NCI-H1436 treated with DMSO at 0.1 percent for 48 hours (cell line): Measurements from ENCODE around the gene AQP10.
"Not testable (repeated sequence)": the region's sequence is repeated elsewhere in the genome, so short reads cannot be mapped to it uniquely, and the experiment has no call there.

Experiments
- DNase-seq: peaks from one replicate; lab custom pipeline; 2025; lab: John Stamatoyannopoulos, UW

AQP10 gene

GRCh38 chr1:154324241-154324640 lies 3.3 kb downstream of the AQP10 start:
- DNase-seq = no peak

GRCh38 chr1:154324669-154325582 lies 4.0 kb downstream of the AQP10 start, which contains the start of gene ATP8B2:
Gene ATP8B2 (plus strand): TSS chr1:154325525. CDS start chr1:154328142, 2,617 bp downstream.
- peak; percentile 41 for DNase-seq

- DNase-seq = no peak
These were observed 5.0 kb downstream of the AQP10 start for GRCh38 chr1:154325583-154326545.

- no peak for DNase-seq
These were observed 5.9 kb downstream of the AQP10 start for GRCh38 chr1:154326546-154327465.

- DNase-seq = no peak
These were observed 6.8 kb downstream of the AQP10 start for GRCh38 chr1:154327466-154328317.

- DNase-seq = no peak
These were observed 7.6 kb downstream of the AQP10 start for GRCh38 chr1:154328318-154329151.

GRCh38 chr1:154329152-154329521 lies 8.2 kb downstream of the AQP10 start:
- no peak for DNase-seq

GRCh38 chr1:154329551-154330131 lies 8.7 kb downstream of the AQP10 start:
- DNase-seq = no peak

GRCh38 chr1:154330669-154331068 lies 9.8 kb downstream of the AQP10 start:
- no peak for DNase-seq

GRCh38 chr1:154334079-154335024 lies 13.5 kb downstream of the AQP10 start:
- DNase-seq = no peak

GRCh38 chr1:154335025-154335714 lies 14.3 kb downstream of the AQP10 start:
- DNase-seq = no peak

GRCh38 chr1:154337253-154337894 lies 16.5 kb downstream of the AQP10 start:
- DNase-seq = no peak

GRCh38 chr1:154338875-154339274 lies 18.0 kb downstream of the AQP10 start:
- DNase-seq = no peak

GRCh38 chr1:154341366-154341765 lies 20.5 kb downstream of the AQP10 start:
- DNase-seq = not testable (repeated sequence)

GRCh38 chr1:154342132-154342531 lies 21.2 kb downstream of the AQP10 start:
- DNase-seq = no peak

- no peak for DNase-seq
These were observed 22.1 kb downstream of the AQP10 start for GRCh38 chr1:154342836-154343472.
